GM23338 (cell line): ENCODE data around the gene GAA. TPM values are rescaled to one million over a fixed set of nuclear protein-coding genes. Genes with fewer than 3 reads are reported as not detected.

Experiments
- ATAC-seq: fragments of 200-7000 bp; cut with Tn5 transposase; 3 replicates; pipeline ENCODE4 v1.9.1; 2020
- DNase-seq: peaks from one replicate; pipeline ENCODE4 v3.0.0-alpha.2; 2015; ENCODE audit warnings: low spot score
- H2AFZ ChIP-seq: fragments of 200-600 bp; sonication (generic); 2 replicates; pipeline ENCODE4 v1.8.0; 2016; ENCODE audit warnings: antibody characterized with exemption, mild to moderate bottlenecking, moderate library complexity
- H3F3A ChIP-seq: fragments of 200-600 bp; sonication (generic); replicated peaks from 2 replicates; pipeline ENCODE4 v1.8.0; 2017; ENCODE audit warnings: antibody characterized with exemption, mixed run types, low read depth
- H3K27ac ChIP-seq: fragments of 200-600 bp; sonication (generic); 2 replicates; pipeline ENCODE4 v1.6.1; 2016; ENCODE audit warnings: low read depth
- H3K27me3 ChIP-seq: fragments of 200-600 bp; sonication (generic); 2 replicates; pipeline ENCODE4 v1.8.0; 2016; ENCODE audit warnings: mild to moderate bottlenecking, mixed run types, moderate library complexity; ENCODE audit not compliant: insufficient read depth
- H3K36me3 ChIP-seq: fragments of 200-600 bp; sonication (generic); 2 replicates; pipeline ENCODE4 v1.8.0; 2016; ENCODE audit warnings: mild to moderate bottlenecking; ENCODE audit not compliant: insufficient read depth
- H3K4me1 ChIP-seq: fragments of 200-600 bp; sonication (generic); 2 replicates; pipeline ENCODE4 v1.8.0; 2016; ENCODE audit warnings: mild to moderate bottlenecking, moderate library complexity; ENCODE audit not compliant: insufficient read depth
- H3K4me2 ChIP-seq: fragments of 200-600 bp; sonication (generic); 2 replicates; pipeline ENCODE4 v1.7.1; 2017; ENCODE audit warnings: mixed run types
- H3K4me3 ChIP-seq: fragments of 200-600 bp; sonication (generic); 2 replicates; pipeline ENCODE4 v1.6.1; 2016; ENCODE audit warnings: mixed run types
- H3K79me2 ChIP-seq: fragments of 200-600 bp; sonication (generic); replicated peaks from 2 replicates; pipeline ENCODE4 v1.8.0; 2017; ENCODE audit warnings: mild to moderate bottlenecking; ENCODE audit not compliant: insufficient read depth
- H3K9me2 ChIP-seq: fragments of 200-600 bp; sonication (generic); 2 replicates; pipeline ENCODE4 v1.8.0; 2017; ENCODE audit not compliant: insufficient read depth
- H4K20me1 ChIP-seq: fragments of 200-600 bp; sonication (generic); replicated peaks from 2 replicates; pipeline ENCODE4 v1.8.0; 2017; ENCODE audit warnings: mild to moderate bottlenecking; ENCODE audit not compliant: insufficient read depth
- H3K27ac Mint-ChIP-seq: 2 replicates; pipeline ENCODE4 v1.8.0; 2020; ENCODE audit warnings: inconsistent platforms, mild to moderate bottlenecking, moderate library complexity, mixed read lengths
- H3K27me3 Mint-ChIP-seq: 3 replicates; pipeline ENCODE4 v1.8.0; 2022; ENCODE audit warnings: low read depth, mild to moderate bottlenecking, moderate library complexity, mixed read lengths, inconsistent platforms; ENCODE audit not compliant: insufficient read depth, poor library complexity
- H3K36me3 Mint-ChIP-seq: 3 replicates; pipeline ENCODE4 v1.8.0; 2021; ENCODE audit warnings: low read depth, mild to moderate bottlenecking, inconsistent platforms, moderate library complexity, mixed read lengths
- H3K4me1 Mint-ChIP-seq: 3 replicates; pipeline ENCODE4 v1.8.0; 2020; ENCODE audit warnings: mild to moderate bottlenecking, inconsistent platforms, mixed read lengths
- H3K4me3 Mint-ChIP-seq: 3 replicates; pipeline ENCODE4 v1.8.0; 2021; ENCODE audit warnings: moderate library complexity, mild to moderate bottlenecking, inconsistent platforms, mixed read lengths
- H3K9me3 Mint-ChIP-seq: 3 replicates; pipeline ENCODE4 v1.8.0; 2020; ENCODE audit warnings: moderate library complexity, mild to moderate bottlenecking, inconsistent platforms, mixed read lengths
- CREB1 ChIP-seq: fragments of 250-450 bp; sonication (Bioruptor Pico); IDR thresholded peaks from 2 replicates; pipeline ENCODE4 v1.5.0; 2020; ENCODE audit warnings: low read depth, mild to moderate bottlenecking, moderate library complexity
- ETS1 ChIP-seq: IDR thresholded peaks from 2 replicates; pipeline ENCODE4 v1.6.1; 2016; ENCODE audit warnings: antibody characterized with exemption
- EZH2 ChIP-seq: fragments of 200-600 bp; sonication (generic); IDR thresholded peaks from one replicate; pipeline ENCODE4 v1.8.0; 2017; ENCODE audit warnings: antibody characterized with exemption, mild to moderate bottlenecking, low read depth; ENCODE audit not compliant: unreplicated experiment
- JUNB ChIP-seq: IDR thresholded peaks from one replicate; pipeline ENCODE4 v1.6.1; 2016; ENCODE audit warnings: antibody characterized with exemption; ENCODE audit not compliant: unreplicated experiment
- NANOG ChIP-seq: IDR thresholded peaks from 2 replicates; pipeline ENCODE4 v1.6.1; 2016; ENCODE audit warnings: antibody characterized with exemption, borderline replicate concordance
- POLR2AphosphoS5 ChIP-seq: IDR thresholded peaks from 2 replicates; pipeline ENCODE4 v1.6.1; 2016; ENCODE audit warnings: antibody characterized with exemption, low read depth
- STAT1 ChIP-seq: IDR thresholded peaks from one replicate; pipeline ENCODE4 v1.6.1; 2016; ENCODE audit warnings: antibody characterized with exemption; ENCODE audit not compliant: unreplicated experiment
- ZNF114 ChIP-seq: fragments of 250-450 bp; sonication (Bioruptor Pico); IDR thresholded peaks from 2 replicates; pipeline ENCODE4 v1.5.0; 2020; ENCODE audit warnings: mild to moderate bottlenecking, moderate library complexity
- ZNF331 ChIP-seq: fragments of 250-450 bp; sonication (Bioruptor Pico); IDR thresholded peaks from 2 replicates; pipeline ENCODE4 v1.5.0; 2020; ENCODE audit warnings: low read depth, mild to moderate bottlenecking, moderate library complexity
- ZNF462 ChIP-seq: fragments of 250-450 bp; sonication (Bioruptor Pico); IDR thresholded peaks from 2 replicates; pipeline ENCODE4 v1.5.0; 2020; ENCODE audit warnings: mild to moderate bottlenecking, moderate library complexity
- polyA plus RNA-seq: library from polyadenylated mRNA; unstranded; fragments of >200 nt; fragmentation: Nextera tagmentation; extraction: Ambion mirVana; gene quantifications from 2 replicates; pipeline ENCODE4 v1.2.1, GENCODE V29; 2016
- total RNA-seq: library from RNA; depleted of rRNA; stranded (reverse); fragments of >200 nt; shearing (Covaris generic); gene quantifications from 2 replicates; pipeline ENCODE4 v1.2.3, GENCODE V29; 2014
- TF ChIP-seq, protein P1 (sequence below): IDR thresholded peaks from one replicate; pipeline ENCODE4 v1.6.1; 2018; ENCODE audit warnings: antibody characterized with exemption; ENCODE audit not compliant: unreplicated experiment

The GAA gene
- total and polyA plus RNA-seq, 2 experiments from 2014 or later: 72.5 to 98.1 TPM

- H3K27ac ChIP-seq: no peak overlapping the region
- no peak overlapping the region for H3K27ac Mint-ChIP-seq
- no peaks in the 10 kb centered on the region for H3K9me2 ChIP-seq
- peaks cover 96% of the 10 kb centered on the region for H3K36me3 Mint-ChIP-seq
- no peak overlapping the region for H3K4me3 Mint-ChIP-seq
- H3K27me3 ChIP-seq: no peaks in the 10 kb centered on the region
- H3K27me3 Mint-ChIP-seq: no peaks in the 10 kb centered on the region
- ATAC-seq (no peak), DNase-seq (no peak)
- peaks cover 83% of the 10 kb centered on the region for H3K36me3 ChIP-seq
- H3K4me3 ChIP-seq: no peak overlapping the region
- no peak overlapping the region for H2AFZ ChIP-seq
- peaks cover 32% of the 10 kb centered on the region for H3F3A ChIP-seq
- peaks cover 17% of the 10 kb centered on the region for H3K79me2 ChIP-seq
- H3K4me2 ChIP-seq: no peak overlapping the region
- no peaks in the 10 kb centered on the region for H3K9me3 Mint-ChIP-seq
- peaks cover 38% of the 10 kb centered on the region for H4K20me1 ChIP-seq
- H3K4me1 Mint-ChIP-seq: no peaks in the 10 kb centered on the region
- TF ChIP-seq ETS1: no peak
- TF ChIP-seq ZNF331 (CRISPR knock-in tag): no peak
- TF ChIP-seq EZH2: no peak
- TF ChIP-seq STAT1: no peak
- H3K4me1 ChIP-seq: no peaks in the 10 kb centered on the region
Observed at GRCh38 chr17:80137131-80137530, 35.8 kb downstream of the GAA start.

- no peak for DNase-seq
- TF ChIP-seq NANOG (no peak), JUNB (no peak), ZNF462 (no peak), EZH2 (no peak), ZNF114 (CRISPR knock-in tag) (no peak), POLR2AphosphoS5 (no peak), CREB1 (CRISPR knock-in tag) (no peak)
- TF ChIP-seq, protein P1, sequence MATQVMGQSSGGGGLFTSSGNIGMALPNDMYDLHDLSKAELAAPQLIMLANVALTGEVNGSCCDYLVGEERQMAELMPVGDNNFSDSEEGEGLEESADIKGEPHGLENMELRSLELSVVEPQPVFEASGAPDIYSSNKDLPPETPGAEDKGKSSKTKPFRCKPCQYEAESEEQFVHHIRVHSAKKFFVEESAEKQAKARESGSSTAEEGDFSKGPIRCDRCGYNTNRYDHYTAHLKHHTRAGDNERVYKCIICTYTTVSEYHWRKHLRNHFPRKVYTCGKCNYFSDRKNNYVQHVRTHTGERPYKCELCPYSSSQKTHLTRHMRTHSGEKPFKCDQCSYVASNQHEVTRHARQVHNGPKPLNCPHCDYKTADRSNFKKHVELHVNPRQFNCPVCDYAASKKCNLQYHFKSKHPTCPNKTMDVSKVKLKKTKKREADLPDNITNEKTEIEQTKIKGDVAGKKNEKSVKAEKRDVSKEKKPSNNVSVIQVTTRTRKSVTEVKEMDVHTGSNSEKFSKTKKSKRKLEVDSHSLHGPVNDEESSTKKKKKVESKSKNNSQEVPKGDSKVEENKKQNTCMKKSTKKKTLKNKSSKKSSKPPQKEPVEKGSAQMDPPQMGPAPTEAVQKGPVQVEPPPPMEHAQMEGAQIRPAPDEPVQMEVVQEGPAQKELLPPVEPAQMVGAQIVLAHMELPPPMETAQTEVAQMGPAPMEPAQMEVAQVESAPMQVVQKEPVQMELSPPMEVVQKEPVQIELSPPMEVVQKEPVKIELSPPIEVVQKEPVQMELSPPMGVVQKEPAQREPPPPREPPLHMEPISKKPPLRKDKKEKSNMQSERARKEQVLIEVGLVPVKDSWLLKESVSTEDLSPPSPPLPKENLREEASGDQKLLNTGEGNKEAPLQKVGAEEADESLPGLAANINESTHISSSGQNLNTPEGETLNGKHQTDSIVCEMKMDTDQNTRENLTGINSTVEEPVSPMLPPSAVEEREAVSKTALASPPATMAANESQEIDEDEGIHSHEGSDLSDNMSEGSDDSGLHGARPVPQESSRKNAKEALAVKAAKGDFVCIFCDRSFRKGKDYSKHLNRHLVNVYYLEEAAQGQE: no peak
Observed at GRCh38 chr17:80138856-80139426, 37.6 kb downstream of the GAA start.

More at GRCh38 chr17:80138856-80139426, 37.6 kb downstream of the GAA start:
- H3K27me3 ChIP-seq: no peaks in the 10 kb centered on the region
- peaks cover 34% of the 10 kb centered on the region for H3F3A ChIP-seq
- Mint-ChIP-seq H3K27ac (no peak overlapping the region), H3K4me3 (no peak overlapping the region), H3K4me1 (no peaks in the 10 kb centered on the region), H3K27me3 (no peaks in the 10 kb centered on the region), H3K36me3 (peaks cover 97% of the 10 kb centered on the region), H3K9me3 (no peaks in the 10 kb centered on the region)
- H3K27ac ChIP-seq: no peak overlapping the region
- H3K9me2 ChIP-seq: no peaks in the 10 kb centered on the region
- H3K79me2 ChIP-seq: peaks cover 31% of the 10 kb centered on the region
- H3K4me1 ChIP-seq: no peaks in the 10 kb centered on the region
- no peak overlapping the region for H3K4me3 ChIP-seq
- no peak for ATAC-seq
- H3K4me2 ChIP-seq: no peak overlapping the region
- peaks cover 98% of the 10 kb centered on the region for H3K36me3 ChIP-seq
- no peak overlapping the region for H2AFZ ChIP-seq
- H4K20me1 ChIP-seq: peaks cover 50% of the 10 kb centered on the region
